NCI-H748 treated with DMSO at 0.1 percent for 48 hours (cell line): ENCODE data around the gene NXPH2.
"Not testable (repeated sequence)": the region's sequence is repeated elsewhere in the genome, so short reads cannot be mapped to it uniquely, and the experiment has no call there.

Experiments
- DNase-seq: peaks from one replicate; lab custom pipeline; 2025; lab: John Stamatoyannopoulos, UW

Gene NXPH2

DNA sequence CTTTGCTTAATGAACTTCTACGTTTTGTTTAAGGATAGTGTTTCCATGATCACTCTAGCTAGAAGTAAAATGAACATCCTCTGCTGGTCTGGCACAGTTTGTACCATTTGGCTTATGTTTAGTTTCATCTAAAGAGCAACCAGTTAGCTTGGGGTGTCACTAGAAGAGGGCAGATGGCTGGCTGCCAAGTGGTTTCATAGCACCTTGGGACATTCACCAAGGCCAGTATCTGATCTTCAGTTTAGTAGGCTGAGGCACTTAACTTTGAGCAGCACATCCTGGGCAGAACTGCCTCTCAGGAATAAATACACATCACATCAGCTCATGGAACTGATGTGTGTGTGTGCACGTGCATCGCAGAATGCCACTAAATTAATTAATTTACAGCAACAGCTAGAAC is 68.4 kb downstream of the NXPH2 start:
- no peak for DNase-seq

GRCh38 chr2:138708682-138709241 is 71.4 kb downstream of the NXPH2 start:
- DNase-seq, result peak; percentile 10

- DNase-seq, result no peak
Measured at GRCh38 chr2:138707392-138708074, 72.7 kb downstream of the NXPH2 start.

DNA sequence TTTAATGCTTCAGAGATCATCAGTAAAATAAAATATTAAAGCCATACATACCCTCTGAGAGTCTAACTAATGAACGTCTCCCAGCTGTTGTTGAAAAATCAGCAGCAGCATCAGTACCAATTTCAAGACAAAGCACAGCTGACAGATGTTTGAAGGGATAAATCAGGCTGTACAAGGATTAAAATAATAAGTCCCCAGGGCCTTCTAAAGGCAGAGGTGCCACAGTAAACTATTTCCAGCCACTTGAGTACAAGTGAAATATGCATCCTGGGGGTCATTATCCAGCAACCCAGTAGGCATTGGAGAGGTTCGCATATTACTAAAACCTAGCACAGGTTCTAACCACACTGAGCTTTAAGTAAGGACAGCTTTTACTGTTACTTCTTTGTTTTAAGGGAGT is 76.9 kb downstream of the NXPH2 start:
- DNase-seq, result no peak

DNA sequence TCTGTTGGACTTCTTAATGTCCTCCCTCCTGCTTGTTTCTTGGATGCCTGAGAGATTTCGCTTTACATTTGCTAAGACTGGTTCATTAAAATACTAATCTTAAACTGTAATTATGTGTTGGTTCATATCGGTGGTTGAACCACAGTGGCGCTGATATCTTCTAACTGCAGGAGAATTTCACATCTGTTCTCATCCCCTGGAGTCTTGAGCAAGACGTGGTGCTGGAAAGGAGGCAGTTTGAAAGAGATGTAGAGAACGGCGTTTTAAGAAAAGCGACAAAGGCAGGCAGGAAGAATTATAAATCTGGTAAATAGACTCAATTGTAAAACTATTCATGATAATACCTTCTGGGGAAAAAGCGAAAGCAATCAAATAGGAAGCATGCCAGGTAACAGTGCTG is 79.5 kb downstream of the NXPH2 start:
- no peak for DNase-seq

- DNase-seq, result no peak
Measured at GRCh38 chr2:138699421-138699820, 80.8 kb downstream of the NXPH2 start.

DNA sequence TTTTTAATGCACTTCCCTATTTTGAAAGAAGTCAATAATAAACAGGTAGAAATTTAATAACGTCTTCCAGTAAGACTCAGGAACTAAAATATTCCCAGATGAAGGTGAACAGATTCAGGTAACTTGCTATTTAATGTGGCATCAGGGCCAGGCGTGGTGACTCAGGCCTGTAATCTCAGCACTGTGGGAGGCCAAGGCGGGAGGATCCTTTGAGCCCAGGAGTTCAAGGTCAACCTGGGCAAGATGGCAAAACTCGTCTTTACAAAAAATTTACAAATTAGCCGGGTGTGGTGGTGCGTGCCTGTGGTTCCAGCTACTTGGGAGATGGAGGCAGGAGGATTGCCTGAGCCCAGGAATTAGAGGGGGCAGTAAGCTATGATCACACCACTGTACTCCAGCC is 81.8 kb downstream of the NXPH2 start:
- no peak for DNase-seq

GRCh38 chr2:138691667-138692066 is 88.5 kb downstream of the NXPH2 start:
- no peak for DNase-seq

- DNase-seq, result no peak
Measured at GRCh38 chr2:138689705-138690104, 90.5 kb downstream of the NXPH2 start.

- DNase-seq, result no peak
Measured at GRCh38 chr2:138682163-138682562, 98.0 kb downstream of the NXPH2 start.

GRCh38 chr2:138677221-138677620 is 103.0 kb downstream of the NXPH2 start:
- no peak for DNase-seq

DNA sequence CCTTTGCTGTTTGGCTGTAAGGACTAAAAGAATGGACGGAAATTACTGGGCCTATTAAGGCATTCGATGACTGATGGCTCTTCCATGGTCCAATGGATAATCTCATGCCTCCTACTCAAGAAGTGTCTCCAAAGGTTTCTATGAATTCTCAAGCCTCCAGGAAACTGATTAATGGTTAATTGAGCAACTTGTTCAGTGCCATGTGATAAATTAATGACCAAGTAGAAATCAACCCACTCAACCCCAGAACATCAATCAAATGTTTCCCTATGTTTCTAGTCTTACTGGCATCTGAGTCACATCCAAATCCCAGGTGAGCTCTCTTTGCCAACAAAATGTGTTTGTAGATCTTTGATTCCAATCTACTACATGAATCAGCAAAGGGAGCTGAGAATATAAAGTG is 103.6 kb downstream of the NXPH2 start:
- no peak for DNase-seq

GRCh38 chr2:138671566-138671965 is 108.6 kb downstream of the NXPH2 start:
- DNase-seq, result no peak

- DNase-seq, result no peak
Measured at GRCh38 chr2:138670734-138671133, 109.5 kb downstream of the NXPH2 start.

DNA sequence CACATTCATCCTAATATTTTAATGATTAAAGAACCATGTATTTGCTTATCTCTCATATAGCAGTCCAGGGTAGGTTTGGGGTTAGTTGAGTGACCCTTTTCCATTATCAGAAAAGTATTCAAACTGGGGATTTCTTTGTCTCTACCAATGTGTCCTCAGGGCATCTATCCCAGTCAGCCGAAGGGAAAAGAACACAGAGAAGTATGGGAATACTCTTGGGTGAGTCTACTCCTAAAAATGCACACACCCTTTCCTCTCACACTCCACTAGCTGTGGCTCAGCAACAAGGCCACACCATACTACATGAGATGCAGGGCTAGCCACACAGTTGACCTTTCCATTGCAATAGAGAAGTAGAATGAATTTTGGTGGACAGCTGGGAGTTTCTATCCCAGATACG is 114.3 kb downstream of the NXPH2 start:
- no peak for DNase-seq

GRCh38 chr2:138658187-138658894 is 121.8 kb downstream of the NXPH2 start:
- no peak for DNase-seq

DNA sequence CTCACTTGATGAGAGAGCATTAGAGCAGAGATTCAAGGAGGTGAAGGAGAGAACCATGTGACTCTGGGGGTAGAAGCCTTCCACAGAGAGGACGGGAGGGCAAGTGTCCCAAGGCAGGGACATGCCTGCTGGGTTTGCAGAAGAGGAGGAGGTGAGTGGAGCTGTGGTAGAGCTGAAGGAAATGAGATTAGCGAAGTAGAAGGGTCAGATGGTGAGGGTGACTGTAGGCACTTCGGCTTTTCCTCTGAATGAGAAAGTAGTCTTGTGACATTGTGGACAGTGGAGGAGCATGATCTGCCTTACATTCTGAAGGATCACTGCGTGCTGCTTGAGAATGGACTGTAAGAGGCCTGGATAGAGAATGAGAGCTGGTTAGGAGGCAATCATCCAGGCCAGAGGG is 126.0 kb downstream of the NXPH2 start:
- DNase-seq, result no peak

- no peak for DNase-seq
Measured at GRCh38 chr2:138652378-138652777, 127.8 kb downstream of the NXPH2 start.

- no peak for DNase-seq
Measured at GRCh38 chr2:138649571-138649970, 130.6 kb downstream of the NXPH2 start.

DNA sequence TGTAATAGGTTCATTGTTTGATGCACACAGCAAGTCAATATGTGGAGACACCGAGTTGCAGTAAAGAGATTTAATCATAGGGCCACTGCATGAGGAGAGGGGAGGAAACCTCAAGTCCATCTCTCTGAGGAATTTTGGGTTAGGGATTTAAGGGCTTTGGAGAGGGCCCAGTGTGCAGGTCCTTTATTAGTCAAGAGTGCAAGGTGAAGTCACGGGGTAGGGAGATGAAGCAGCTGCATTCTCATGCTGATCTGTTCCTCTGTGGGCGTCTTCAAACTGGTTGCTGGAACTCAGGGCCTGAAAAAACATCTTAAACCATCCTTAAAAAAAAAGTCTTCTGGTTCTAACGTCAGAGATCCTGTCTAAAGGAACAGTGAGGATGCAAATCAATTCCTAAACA is 131.6 kb downstream of the NXPH2 start:
- no peak for DNase-seq

- DNase-seq, result not testable (repeated sequence)
Measured at GRCh38 chr2:138644776-138645175, 135.4 kb downstream of the NXPH2 start.

- DNase-seq, result no peak
Measured at GRCh38 chr2:138640921-138641676, 139.1 kb downstream of the NXPH2 start.

GRCh38 chr2:138637686-138638085 is 142.5 kb downstream of the NXPH2 start:
- DNase-seq, result no peak
